ENCODE data around the gene ADAMTS8.

ADAMTS8 gene

DNA sequence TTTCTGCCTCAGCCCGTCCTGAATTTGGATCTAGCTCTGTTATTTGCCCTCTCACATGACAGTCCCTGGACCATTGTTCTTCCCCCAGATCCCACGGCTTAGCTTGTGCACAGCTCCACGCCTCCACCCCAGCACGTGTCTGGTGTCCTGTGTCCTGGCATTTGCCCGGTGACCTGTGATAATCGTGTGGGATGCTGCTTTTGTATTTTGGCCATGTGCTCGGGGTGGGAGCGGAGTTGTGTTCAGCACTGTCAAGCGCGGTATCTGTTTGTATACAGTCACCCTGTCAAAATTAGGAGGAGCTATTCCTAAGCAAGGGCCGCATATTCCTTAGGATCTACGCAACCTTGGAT lies 11.9 kb downstream of the ADAMTS8 start:
- H3K79me2 ChIP-seq (ENCODE audit: low read length), result no peaks in the 10 kb centered on the region
- H3K4me2 ChIP-seq (ENCODE audit: low read depth, low read length), result no peak overlapping the region
- no peak overlapping the region for H3K9ac ChIP-seq (ENCODE audit: low read length)
- no peaks in the 10 kb centered on the region for H3K9me2 ChIP-seq (replicated peaks; ENCODE audit: insufficient read depth, low read length)
- peaks cover 10% of the 10 kb centered on the region for H3K4me1 ChIP-seq (ENCODE audit: low read length)
- H2AFZ ChIP-seq (ENCODE audit: low read length), result no peak overlapping the region
- no peak for DNase-seq
- H3K4me3 ChIP-seq (ENCODE audit: low read length), result no peak overlapping the region
- TF ChIP-seq, protein P1, sequence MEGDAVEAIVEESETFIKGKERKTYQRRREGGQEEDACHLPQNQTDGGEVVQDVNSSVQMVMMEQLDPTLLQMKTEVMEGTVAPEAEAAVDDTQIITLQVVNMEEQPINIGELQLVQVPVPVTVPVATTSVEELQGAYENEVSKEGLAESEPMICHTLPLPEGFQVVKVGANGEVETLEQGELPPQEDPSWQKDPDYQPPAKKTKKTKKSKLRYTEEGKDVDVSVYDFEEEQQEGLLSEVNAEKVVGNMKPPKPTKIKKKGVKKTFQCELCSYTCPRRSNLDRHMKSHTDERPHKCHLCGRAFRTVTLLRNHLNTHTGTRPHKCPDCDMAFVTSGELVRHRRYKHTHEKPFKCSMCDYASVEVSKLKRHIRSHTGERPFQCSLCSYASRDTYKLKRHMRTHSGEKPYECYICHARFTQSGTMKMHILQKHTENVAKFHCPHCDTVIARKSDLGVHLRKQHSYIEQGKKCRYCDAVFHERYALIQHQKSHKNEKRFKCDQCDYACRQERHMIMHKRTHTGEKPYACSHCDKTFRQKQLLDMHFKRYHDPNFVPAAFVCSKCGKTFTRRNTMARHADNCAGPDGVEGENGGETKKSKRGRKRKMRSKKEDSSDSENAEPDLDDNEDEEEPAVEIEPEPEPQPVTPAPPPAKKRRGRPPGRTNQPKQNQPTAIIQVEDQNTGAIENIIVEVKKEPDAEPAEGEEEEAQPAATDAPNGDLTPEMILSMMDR (IDR thresholded peaks at IDR 0.05; ENCODE audit: low read length), result no peak
- TF ChIP-seq EZH2phosphoT487 (IDR thresholded peaks at IDR 0.05; ENCODE audit: low read length), result no peak
- TF ChIP-seq EZH2 (optimal IDR thresholded peaks at IDR 0.05; ENCODE audit: low read depth, low read length), result no peak
- H3K27ac ChIP-seq (ENCODE audit: low read length), result no peak overlapping the region
- no peaks in the 10 kb centered on the region for H3K9me3 ChIP-seq (replicated peaks; ENCODE audit: insufficient read depth, low read length)
- no peaks in the 10 kb centered on the region for H4K20me1 ChIP-seq (ENCODE audit: insufficient read depth, low read length)
- H3F3A ChIP-seq (ENCODE audit: insufficient read depth, low read length), result no peaks in the 10 kb centered on the region
- H3K27me3 ChIP-seq (replicated peaks; ENCODE audit: insufficient read depth, low read length), result no peaks in the 10 kb centered on the region; the same call in 1 of the 2 replicates
- no peaks in the 10 kb centered on the region for H3K36me3 ChIP-seq (replicated peaks; ENCODE audit: insufficient read depth, low read length)

DNA sequence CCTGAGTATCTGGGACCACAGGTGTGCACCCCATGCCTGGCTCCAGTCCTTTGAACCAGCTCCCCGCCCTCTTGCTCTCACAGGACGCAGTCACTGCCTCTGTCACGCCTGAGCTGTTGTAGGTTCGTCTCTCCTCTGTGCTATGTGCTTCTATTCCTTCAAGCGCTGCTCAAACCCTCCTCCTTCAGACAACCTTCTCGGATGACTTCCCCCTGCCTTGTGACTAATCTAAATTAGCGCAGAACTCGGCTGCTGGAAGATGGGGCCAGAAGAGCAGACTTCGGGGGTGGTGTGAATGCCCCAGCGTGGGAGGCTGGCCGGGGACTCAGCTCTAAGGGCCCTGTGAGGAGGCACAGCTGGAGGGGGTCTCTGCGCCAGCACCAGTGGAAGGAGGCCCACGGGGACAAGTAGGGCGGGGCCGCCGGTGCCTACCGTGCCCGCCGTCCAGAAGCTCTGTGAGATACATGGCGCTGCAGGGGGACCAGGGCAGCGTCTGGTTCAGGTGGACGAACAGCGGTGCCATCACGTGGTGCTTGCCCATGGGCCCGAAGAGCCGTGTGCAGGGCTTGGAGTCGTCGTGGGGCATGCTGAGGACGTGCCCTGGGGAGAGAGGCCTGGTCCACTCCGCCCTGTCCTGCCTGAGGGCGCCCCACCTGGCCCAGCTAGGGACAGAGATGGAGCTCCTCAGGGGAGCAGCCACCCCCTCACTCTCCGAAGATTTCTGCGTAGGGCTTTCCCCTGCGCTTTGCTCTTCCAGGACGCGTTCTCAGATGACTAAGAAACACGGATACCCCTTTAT lies 12.5 kb downstream of the ADAMTS8 start:
- DNase-seq, result no peak
- Histone ChIP-seq H3K79me2 (ENCODE audit: low read length) (no peaks in the 10 kb centered on the region), H3K4me3 (ENCODE audit: low read length) (no peak overlapping the region), H4K20me1 (ENCODE audit: insufficient read depth, low read length) (no peaks in the 10 kb centered on the region), H3K9me3 (replicated peaks; ENCODE audit: insufficient read depth, low read length) (no peaks in the 10 kb centered on the region), H3K4me1 (ENCODE audit: low read length) (peaks cover 10% of the 10 kb centered on the region), H3K36me3 (replicated peaks; ENCODE audit: insufficient read depth, low read length) (no peaks in the 10 kb centered on the region), H3K27me3 (replicated peaks; ENCODE audit: insufficient read depth, low read length) (no peaks in the 10 kb centered on the region; the same call in 1 of the 2 replicates), H3K9me2 (replicated peaks; ENCODE audit: insufficient read depth, low read length) (no peaks in the 10 kb centered on the region), H3K9ac (ENCODE audit: low read length) (no peak overlapping the region), H3F3A (ENCODE audit: insufficient read depth, low read length) (no peaks in the 10 kb centered on the region), H3K4me2 (ENCODE audit: low read depth, low read length) (no peak overlapping the region), H3K27ac (ENCODE audit: low read length) (no peak overlapping the region), H2AFZ (ENCODE audit: low read length) (no peak overlapping the region)
- no peak for TF ChIP-seq EZH2 (optimal IDR thresholded peaks at IDR 0.05; ENCODE audit: low read depth, low read length)
- TF ChIP-seq EZH2phosphoT487 (IDR thresholded peaks at IDR 0.05; ENCODE audit: low read length), result no peak

DNA sequence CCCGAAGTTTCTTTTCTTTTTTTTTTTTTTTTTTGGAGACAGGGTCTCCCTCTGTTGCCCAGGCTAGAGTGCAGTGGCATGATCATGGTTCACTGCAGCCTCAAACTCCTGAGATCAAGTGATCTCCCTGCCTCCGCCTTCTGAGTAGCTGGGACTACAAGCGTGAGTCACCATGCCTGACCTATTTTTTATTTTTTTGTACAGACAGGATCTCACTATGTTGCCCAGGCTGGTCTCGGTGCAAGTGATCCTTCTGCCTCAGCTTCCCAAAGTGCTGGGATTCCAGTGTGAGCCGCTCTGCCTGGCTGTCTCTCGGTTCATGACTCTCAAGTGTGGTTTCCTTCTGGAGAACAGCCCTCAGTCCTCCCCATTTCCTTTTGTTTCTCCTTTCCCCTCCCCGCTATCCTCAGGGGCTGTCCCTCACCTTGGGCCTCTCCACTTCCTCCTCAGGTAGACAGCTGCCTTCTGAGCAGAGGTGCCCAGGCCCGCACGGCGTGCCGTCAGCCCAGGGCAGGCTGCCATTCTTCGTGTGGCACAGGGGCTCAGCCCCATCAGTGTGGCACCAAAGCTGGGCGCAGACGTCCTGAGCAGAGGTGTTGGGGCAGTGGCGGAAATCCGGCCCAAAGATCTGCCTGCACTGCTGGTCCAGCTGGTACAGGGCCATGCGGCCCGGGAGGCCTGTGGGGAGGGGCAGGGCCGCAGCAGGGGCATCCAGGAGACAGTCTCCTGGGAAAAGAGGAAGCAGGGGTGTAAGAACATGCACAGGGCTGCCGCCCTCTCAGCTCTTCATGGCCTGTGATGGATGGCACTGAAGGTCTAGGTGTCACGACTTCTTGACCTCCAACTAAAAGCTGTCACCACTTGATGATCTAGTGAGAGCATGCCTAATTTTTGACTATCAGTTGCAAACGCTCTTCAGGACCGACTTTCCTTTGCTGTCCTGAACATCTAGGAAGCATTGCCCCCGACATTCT lies 14.0 kb downstream of the ADAMTS8 start:
- Histone ChIP-seq H3K4me1 (ENCODE audit: low read length) (peaks cover under 1% of the 10 kb centered on the region; the same call in 1 of the 2 replicates), H2AFZ (ENCODE audit: low read length) (no peak overlapping the region), H3K36me3 (replicated peaks; ENCODE audit: insufficient read depth, low read length) (no peaks in the 10 kb centered on the region), H3K27ac (ENCODE audit: low read length) (no peak overlapping the region), H3K79me2 (ENCODE audit: low read length) (no peaks in the 10 kb centered on the region), H3K9me3 (replicated peaks; ENCODE audit: insufficient read depth, low read length) (no peaks in the 10 kb centered on the region), H3K4me3 (ENCODE audit: low read length) (no peak overlapping the region), H4K20me1 (ENCODE audit: insufficient read depth, low read length) (no peaks in the 10 kb centered on the region), H3K9me2 (replicated peaks; ENCODE audit: insufficient read depth, low read length) (no peaks in the 10 kb centered on the region), H3F3A (ENCODE audit: insufficient read depth, low read length) (no peaks in the 10 kb centered on the region), H3K27me3 (replicated peaks; ENCODE audit: insufficient read depth, low read length) (no peaks in the 10 kb centered on the region; the same call in 1 of the 2 replicates), H3K4me2 (ENCODE audit: low read depth, low read length) (no peak overlapping the region), H3K9ac (ENCODE audit: low read length) (no peak overlapping the region)
- TF ChIP-seq, protein P1 (IDR thresholded peaks at IDR 0.05; ENCODE audit: low read length), result no peak
- no peak for TF ChIP-seq EZH2phosphoT487 (IDR thresholded peaks at IDR 0.05; ENCODE audit: low read length)
- no peak for TF ChIP-seq EZH2 (optimal IDR thresholded peaks at IDR 0.05; ENCODE audit: low read depth, low read length)
- no peak for DNase-seq

Measured in MM.1S (cell line).